Measurements from ENCODE around the gene NCKAP5L. TPM values are rescaled to one million over a fixed set of nuclear protein-coding genes. Genes with fewer than 3 reads are reported as not detected.
A peak's percentile ranks its signal among the peaks of the same experiment; 100 is the strongest.
"Not testable (repeated sequence)": the region's sequence is repeated elsewhere in the genome, so short reads cannot be mapped to it uniquely, and the experiment has no call there.

NCKAP5L gene
- total RNA-seq, 2 experiments from 2014 or later = 9.2 to 9.8 TPM

DNA sequence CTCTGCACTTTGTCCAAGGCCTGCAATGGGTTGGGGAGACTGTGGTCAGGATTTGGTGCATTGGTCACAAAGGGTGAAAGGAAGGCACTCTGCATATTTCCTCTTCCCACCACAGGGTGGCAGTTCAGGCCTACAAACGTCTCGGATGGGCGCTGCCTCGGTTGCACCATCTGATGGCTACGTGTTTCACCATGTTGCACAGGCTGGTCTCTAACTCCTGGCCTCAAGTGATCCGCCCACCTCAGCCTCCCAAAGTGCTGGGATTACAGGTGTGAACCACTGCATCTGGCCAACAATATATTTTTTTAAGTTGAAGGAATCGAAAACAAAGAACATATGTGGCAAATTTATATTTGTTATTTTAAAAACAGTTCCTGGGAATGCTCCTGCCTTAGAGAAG, 51.8 kb downstream of the NCKAP5L start:
- H3K9me3 Mint-ChIP-seq = no peaks in the 10 kb centered on the region
- H3K9me3 ChIP-seq (ENCODE audit: control insufficient read depth in 1 of 2, insufficient read depth in 1 of 2, low read length in 2 of 2) = no peaks in the 10 kb centered on the region
- DNase-seq (peak in 13 of 14 experiments; percentile 14 to 77 (median 37)), ATAC-seq (ENCODE audit: poor library complexity) (peak; percentile 73)
- ChIA-PET CTCF (interaction anchor here (2.1 kb wide), 1 partner anchor 36 kb away, joined by 46 read pairs; the partner anchor contains the start of gene TMBIM6), POLR2A (interaction anchor here (2.5 kb wide), 1 partner anchor 35 kb away, joined by 32 read pairs; the partner anchor contains the start of gene TMBIM6)
- peaks cover 25% of the 10 kb centered on the region for H3K27me3 Mint-ChIP-seq
- TF ChIP-seq CTCF (IDR thresholded peaks at IDR 0.05) = peak; percentile 52
- peaks cover 0 to 3% of the 10 kb centered on the region in 2 experiments for H3K27me3 ChIP-seq (ENCODE audit: control insufficient read depth in 1 of 2, insufficient read depth in 2 of 2, low read length in 2 of 2)
- H3K4me3 ChIP-seq (ENCODE audit: low read length) = no peak overlapping the region
- H3K36me3 ChIP-seq (ENCODE audit: insufficient read depth, low read length) = no peaks in the 10 kb centered on the region
- H3K4me1 Mint-ChIP-seq (ENCODE audit: low read depth) = peaks cover 10% of the 10 kb centered on the region
- no peak overlapping the region for H3K27ac ChIP-seq (ENCODE audit: low read depth in 1 of 2, low read length in 2 of 2)
- no peaks in the 10 kb centered on the region for H3K36me3 Mint-ChIP-seq (ENCODE audit: low read depth)
- peaks cover 13% of the 10 kb centered on the region for H3K4me1 ChIP-seq (ENCODE audit: insufficient read depth, low read length)
- intact Hi-C loops (cut with DNase I, micrococcal nuclease) = loop anchor here (1.0 to 10.0 kb wide), 2 partner anchors 52 to 63 kb away; no protein-coding TSS in a partner anchor
- H3K27ac Mint-ChIP-seq = no peak overlapping the region
- H3K4me3 Mint-ChIP-seq = no peak overlapping the region

- not testable (repeated sequence) for DNase-seq; ATAC-seq (ENCODE audit: poor library complexity); H3K27ac Mint-ChIP-seq
Observed at GRCh38 chr12:49773102-49773501, 55.1 kb downstream of the NCKAP5L start.

GRCh38 chr12:49767333-49767732, 60.9 kb downstream of the NCKAP5L start:
- H3K27me3 Mint-ChIP-seq = no peaks in the 10 kb centered on the region
- peaks cover 49% of the 10 kb centered on the region for H3K4me1 Mint-ChIP-seq (ENCODE audit: low read depth)
- peak overlapping the region; percentile 79 for H3K27ac Mint-ChIP-seq
- H3K36me3 Mint-ChIP-seq (ENCODE audit: low read depth) = peaks cover 34% of the 10 kb centered on the region
- no peak overlapping the region for H3K4me3 ChIP-seq (ENCODE audit: low read length)
- H3K36me3 ChIP-seq (ENCODE audit: insufficient read depth, low read length) = peaks cover 29% of the 10 kb centered on the region
- no peak overlapping the region for H3K27ac ChIP-seq (ENCODE audit: low read depth in 1 of 2, low read length in 2 of 2)
- ChIA-PET CTCF (interaction anchor here (1.6 to 4.0 kb wide), 2 partner anchors 11 to 26 kb away, joined by 7 to 25 read pairs; partner anchors contain the start of gene TMBIM6), POLR2A (interaction anchor here (1.1 to 7.4 kb wide), 2 partner anchors 17 to 26 kb away, joined by 3 to 77 read pairs; partner anchors contain the start of gene TMBIM6)
- no peaks in the 10 kb centered on the region for H3K9me3 ChIP-seq (ENCODE audit: control insufficient read depth in 1 of 2, insufficient read depth in 1 of 2, low read length in 2 of 2)
- no peaks in the 10 kb centered on the region for H3K27me3 ChIP-seq (ENCODE audit: control insufficient read depth in 1 of 2, insufficient read depth in 2 of 2, low read length in 2 of 2)
- TF ChIP-seq CTCF (IDR thresholded peaks at IDR 0.05) = no peak
- H3K9me3 Mint-ChIP-seq = no peaks in the 10 kb centered on the region
- intact Hi-C loops (cut with DNase I, micrococcal nuclease) = no loop called here
- ATAC-seq (ENCODE audit: poor library complexity) (no peak), DNase-seq (no peak)
- peaks cover 53% of the 10 kb centered on the region for H3K4me1 ChIP-seq (ENCODE audit: insufficient read depth, low read length)
- no peak overlapping the region for H3K4me3 Mint-ChIP-seq

More at GRCh38 chr12:49773102-49773501, 55.1 kb downstream of the NCKAP5L start:
- H3K27me3 Mint-ChIP-seq; H3K4me1 Mint-ChIP-seq (ENCODE audit: low read depth); H3K27me3 ChIP-seq (ENCODE audit: control insufficient read depth in 1 of 2, insufficient read depth in 2 of 2, low read length in 2 of 2); H3K9me3 Mint-ChIP-seq; H3K27ac ChIP-seq (ENCODE audit: low read depth in 1 of 2, low read length in 2 of 2); H3K36me3 ChIP-seq (ENCODE audit: insufficient read depth, low read length); H3K36me3 Mint-ChIP-seq (ENCODE audit: low read depth); H3K9me3 ChIP-seq (ENCODE audit: control insufficient read depth in 1 of 2, insufficient read depth in 1 of 2, low read length in 2 of 2); H3K4me3 Mint-ChIP-seq; H3K4me3 ChIP-seq (ENCODE audit: low read length): not testable (repeated sequence)
- CTCF ChIA-PET = interaction anchor here (0.7 to 1.3 kb wide), 2 partner anchors 32 to 66 kb away, joined by 4 to 5 read pairs; partner anchors contain the start of gene TMBIM6
- intact Hi-C loops (cut with DNase I, micrococcal nuclease) = loop anchor here in 1 of 2 experiments (10.0 kb wide), 1 partner anchor 48 kb away; no protein-coding TSS in a partner anchor
- peaks cover 10% of the 10 kb centered on the region for H3K4me1 ChIP-seq (ENCODE audit: insufficient read depth, low read length)
- POLR2A ChIA-PET = interaction anchor here (0.8 kb wide), 1 partner anchor 32 kb away, joined by 3 read pairs; the partner anchor contains the start of gene TMBIM6
